AG04450 (cell line): ENCODE results near the gene SRRM4. TPM values are rescaled to one million over a fixed set of nuclear protein-coding genes. Genes with fewer than 3 reads are reported as not detected.

Experiments
- CTCF ChIA-PET: fragments of 300-600, 350-600 bp; formaldehyde crosslinking; extraction: SDS; loops from one replicate; lab custom pipeline; 2022; ENCODE audit warnings: antibody characterized with exemption, inconsistent platforms; lab: Charles Lee
- POLR2A ChIA-PET: fragments of 350-600 bp; formaldehyde crosslinking; extraction: SDS; loops from one replicate; lab custom pipeline; 2021; ENCODE audit warnings: antibody characterized with exemption, inconsistent platforms; lab: Yijun Ruan, JAX
- DNase-seq: peaks from one replicate; pipeline ENCODE4 v3.0.0-alpha.2; 2011; ENCODE audit warnings: low read depth, low spot score
- H3K27ac ChIP-seq: one replicate; pipeline ENCODE4 v1.5.1; 2012; ENCODE audit warnings: low read depth, low read length, control low read depth
- H3K27me3 ChIP-seq: one replicate; pipeline ENCODE4 v1.6.0; 2012; ENCODE audit warnings: low read length; ENCODE audit not compliant: control insufficient read depth, insufficient read depth
- H3K4me3 ChIP-seq: 2 replicates; pipeline ENCODE4 v1.5.1; 2011; ENCODE audit warnings: mild to moderate bottlenecking, low read depth, low read length, control low read depth
- H3K9me3 ChIP-seq: 2 replicates; pipeline ENCODE4 v1.5.1; 2012; ENCODE audit warnings: low read length; ENCODE audit not compliant: control insufficient read depth, insufficient read depth
- polyA plus RNA-seq: library from polyadenylated mRNA; depleted of rRNA; stranded (reverse); fragments of >200 nt; gene quantifications from 2 replicates; pipeline ENCODE4 v1.2.3, GENCODE V29; 2011
- TF ChIP-seq, protein P1 (sequence below): IDR thresholded peaks from 2 replicates; pipeline ENCODE4 v1.5.1; 2011; ENCODE audit warnings: low read depth, low read length, control low read depth, inconsistent platforms

The SRRM4 gene
- polyA plus RNA-seq, 1 experiment: not detected

DNA sequence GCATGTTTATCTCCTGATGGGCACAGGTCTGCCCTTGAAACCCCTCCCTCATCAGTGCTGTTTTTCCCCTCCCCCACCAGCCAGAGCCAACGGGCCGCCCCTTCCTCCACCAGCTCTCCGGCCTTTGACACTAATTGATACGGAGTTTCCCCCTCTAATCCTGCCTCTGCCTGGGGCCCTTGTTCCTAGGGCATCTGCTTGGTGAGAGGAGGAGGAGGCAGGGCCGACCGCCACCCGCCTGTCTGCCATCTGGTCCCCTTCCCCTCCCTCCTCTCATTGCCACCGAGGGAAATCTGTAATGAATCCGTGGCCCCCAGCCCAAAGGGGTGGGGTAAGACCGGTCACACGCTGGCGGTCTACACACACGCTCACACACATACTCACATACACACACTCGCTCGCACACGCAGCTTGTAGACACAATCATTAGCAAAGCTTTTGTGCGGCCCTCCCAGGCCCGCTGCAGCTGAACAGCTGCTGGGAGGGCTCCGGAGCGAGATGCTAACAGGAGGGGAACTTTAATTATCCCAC lies 27.4 kb downstream of the SRRM4 start:
- TF ChIP-seq, protein P1, sequence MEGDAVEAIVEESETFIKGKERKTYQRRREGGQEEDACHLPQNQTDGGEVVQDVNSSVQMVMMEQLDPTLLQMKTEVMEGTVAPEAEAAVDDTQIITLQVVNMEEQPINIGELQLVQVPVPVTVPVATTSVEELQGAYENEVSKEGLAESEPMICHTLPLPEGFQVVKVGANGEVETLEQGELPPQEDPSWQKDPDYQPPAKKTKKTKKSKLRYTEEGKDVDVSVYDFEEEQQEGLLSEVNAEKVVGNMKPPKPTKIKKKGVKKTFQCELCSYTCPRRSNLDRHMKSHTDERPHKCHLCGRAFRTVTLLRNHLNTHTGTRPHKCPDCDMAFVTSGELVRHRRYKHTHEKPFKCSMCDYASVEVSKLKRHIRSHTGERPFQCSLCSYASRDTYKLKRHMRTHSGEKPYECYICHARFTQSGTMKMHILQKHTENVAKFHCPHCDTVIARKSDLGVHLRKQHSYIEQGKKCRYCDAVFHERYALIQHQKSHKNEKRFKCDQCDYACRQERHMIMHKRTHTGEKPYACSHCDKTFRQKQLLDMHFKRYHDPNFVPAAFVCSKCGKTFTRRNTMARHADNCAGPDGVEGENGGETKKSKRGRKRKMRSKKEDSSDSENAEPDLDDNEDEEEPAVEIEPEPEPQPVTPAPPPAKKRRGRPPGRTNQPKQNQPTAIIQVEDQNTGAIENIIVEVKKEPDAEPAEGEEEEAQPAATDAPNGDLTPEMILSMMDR: no peak
- CTCF ChIA-PET: no interaction called here
- Histone ChIP-seq H3K9me3 (peaks cover 43% of the 10 kb centered on the region), H3K4me3 (no peak overlapping the region), H3K27ac (no peak overlapping the region), H3K27me3 (no peaks in the 10 kb centered on the region)
- POLR2A ChIA-PET: no interaction called here
- DNase-seq: no peak

DNA sequence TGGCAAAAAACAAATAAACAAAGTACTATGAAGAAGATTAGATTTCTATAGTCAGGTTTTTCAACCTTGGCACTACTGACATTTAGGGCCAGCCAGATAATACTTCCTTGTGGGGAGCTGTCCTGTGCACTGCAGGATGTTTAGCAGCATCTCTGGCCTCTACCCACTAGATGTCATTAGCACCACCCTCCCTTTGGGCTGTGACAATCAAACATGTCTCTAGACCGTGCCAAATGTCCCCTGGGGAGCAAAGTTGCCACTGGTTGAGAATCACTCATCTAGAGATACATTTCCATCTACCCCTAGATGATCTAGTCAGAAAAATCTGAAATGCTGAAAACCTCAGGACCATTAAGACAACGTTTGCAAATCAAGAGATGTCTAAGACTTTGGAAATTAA lies 29.9 kb downstream of the SRRM4 start:
- Histone ChIP-seq H3K4me3 (no peak overlapping the region), H3K9me3 (peaks cover 29% of the 10 kb centered on the region), H3K27me3 (no peaks in the 10 kb centered on the region), H3K27ac (no peak overlapping the region)
- CTCF ChIA-PET: no interaction called here
- TF ChIP-seq, protein P1: no peak
- no peak for DNase-seq
- POLR2A ChIA-PET: no interaction called here

DNA sequence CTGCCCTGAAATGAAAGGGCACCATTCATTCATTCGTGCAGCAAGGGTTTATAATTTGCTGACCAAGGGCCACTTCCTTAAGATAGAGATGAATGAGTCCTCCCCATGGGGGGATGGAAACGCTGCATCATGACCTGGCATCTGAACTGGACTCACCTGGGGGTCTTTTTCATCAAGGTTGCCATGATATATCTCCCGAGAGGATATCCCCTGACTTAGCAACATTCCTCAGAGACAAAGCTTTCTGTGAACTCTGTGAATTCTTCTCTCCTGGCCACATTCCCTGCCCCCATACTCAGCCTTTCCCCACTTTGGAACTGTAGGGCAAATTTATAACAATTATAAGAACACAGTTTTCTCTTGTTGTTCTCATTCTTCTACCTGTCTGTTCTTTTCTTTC lies 30.8 kb downstream of the SRRM4 start:
- DNase-seq: no peak
- no peak overlapping the region for H3K4me3 ChIP-seq
- no peaks in the 10 kb centered on the region for H3K27me3 ChIP-seq
- TF ChIP-seq, protein P1: no peak
- ChIA-PET POLR2A (no interaction called here), CTCF (no interaction called here)
- peaks cover 22% of the 10 kb centered on the region for H3K9me3 ChIP-seq
- no peak overlapping the region for H3K27ac ChIP-seq

DNA sequence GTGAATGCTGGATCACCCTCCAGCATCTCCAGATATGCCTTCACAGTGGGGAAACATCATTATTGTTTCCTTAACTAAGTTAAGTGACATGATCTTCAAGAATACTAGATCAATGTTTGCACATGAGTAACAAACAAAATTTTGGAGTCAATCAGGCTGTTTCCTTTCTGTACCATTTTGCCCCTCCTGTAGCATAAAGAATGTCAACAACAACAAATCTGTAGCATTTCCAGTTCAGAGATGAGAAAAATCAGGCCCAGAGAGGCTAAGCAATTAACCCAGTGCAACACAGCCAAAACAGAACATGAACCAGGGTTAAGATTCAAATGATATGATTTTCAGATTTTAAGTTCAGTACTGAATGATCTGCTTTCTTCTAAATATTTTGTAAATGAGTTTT lies 31.7 kb downstream of the SRRM4 start:
- TF ChIP-seq, protein P1: no peak
- no peak for DNase-seq
- no peaks in the 10 kb centered on the region for H3K27me3 ChIP-seq
- ChIA-PET CTCF (no interaction called here), POLR2A (no interaction called here)
- H3K9me3 ChIP-seq: peaks cover 26% of the 10 kb centered on the region
- H3K27ac ChIP-seq: no peak overlapping the region
- no peak overlapping the region for H3K4me3 ChIP-seq

DNA sequence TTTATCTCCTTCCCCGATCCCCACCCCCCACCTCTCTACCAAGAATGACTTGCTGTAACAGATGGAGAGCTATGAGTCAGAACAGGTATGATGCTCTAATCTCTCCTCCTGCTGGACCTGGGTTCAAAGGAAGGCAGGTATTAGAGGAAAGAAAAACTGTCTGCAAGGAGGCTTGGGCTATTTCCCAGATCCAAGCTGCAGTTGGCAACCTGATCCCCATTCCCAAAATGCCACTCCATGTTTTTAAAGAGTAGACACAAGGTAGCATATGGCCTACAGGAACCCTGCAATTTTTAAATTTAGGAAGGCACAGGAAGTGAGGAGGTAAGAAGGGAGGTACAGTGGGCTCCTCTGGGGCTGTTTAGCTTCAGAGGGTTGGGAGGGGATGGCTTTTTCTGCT lies 33.0 kb downstream of the SRRM4 start:
- TF ChIP-seq, protein P1: no peak
- CTCF ChIA-PET: no interaction called here
- Histone ChIP-seq H3K9me3 (peaks cover 22% of the 10 kb centered on the region), H3K27me3 (no peaks in the 10 kb centered on the region), H3K4me3 (no peak overlapping the region), H3K27ac (no peak overlapping the region)
- POLR2A ChIA-PET: no interaction called here
- no peak for DNase-seq
